NCI-H128 (cell line): Measurements from ENCODE around the gene COPE.
"Not testable (repeated sequence)": the region's sequence is repeated elsewhere in the genome, so short reads cannot be mapped to it uniquely, and the experiment has no call there.

Source experiments
- DNase-seq: peaks from one replicate; lab custom pipeline; 2025; ENCODE audit not compliant: unreplicated experiment; lab: John Stamatoyannopoulos, UW

The COPE gene

GRCh38 chr19:18908917-18909619 lies 10.1 kb downstream of the COPE start:
- no peak for DNase-seq

DNA sequence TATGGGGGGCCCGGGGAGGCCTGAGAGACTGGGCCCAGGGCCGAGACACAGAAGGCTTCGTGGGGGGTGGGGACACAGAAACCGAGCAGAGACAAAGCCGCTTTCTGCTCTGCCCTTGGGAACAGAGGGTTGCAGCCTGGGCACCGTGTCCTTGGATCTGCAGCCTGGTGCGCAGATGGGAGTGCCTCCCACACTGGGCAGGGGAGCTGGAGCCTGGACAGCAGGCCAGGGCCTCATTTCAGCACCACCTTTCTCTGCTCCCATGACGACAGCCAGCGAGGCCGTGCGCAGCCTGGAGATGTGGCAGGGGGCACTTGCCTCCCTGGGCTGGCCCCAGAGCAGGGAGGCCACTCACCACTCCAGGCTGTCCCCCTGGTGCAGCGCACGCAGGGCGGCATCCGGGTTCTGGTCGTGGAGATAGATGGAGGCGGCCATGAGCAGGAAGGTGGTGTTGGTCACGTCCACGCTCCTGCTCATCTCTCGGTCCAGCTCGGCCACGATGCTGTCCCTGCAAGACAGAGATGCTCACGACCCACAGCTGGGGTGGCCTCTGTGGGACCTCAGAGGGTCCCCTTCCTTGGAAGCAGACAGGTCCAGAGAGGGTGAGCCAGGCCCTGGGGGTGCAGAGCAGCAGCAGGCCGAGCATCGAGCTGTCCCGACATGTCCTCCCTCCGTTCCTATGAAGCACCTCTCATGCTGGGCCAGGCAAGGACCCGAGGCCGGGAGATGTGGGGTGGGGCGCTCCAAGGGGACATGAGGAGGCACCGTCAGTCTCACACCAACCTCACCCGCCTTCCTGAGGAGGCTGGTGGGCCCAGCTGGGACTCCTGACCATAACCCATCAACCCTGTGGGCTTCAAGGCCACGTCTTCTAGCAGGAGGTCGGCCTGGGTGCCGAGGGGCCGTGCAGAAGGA lies 12.3 kb downstream of the COPE start:
- no peak for DNase-seq

DNA sequence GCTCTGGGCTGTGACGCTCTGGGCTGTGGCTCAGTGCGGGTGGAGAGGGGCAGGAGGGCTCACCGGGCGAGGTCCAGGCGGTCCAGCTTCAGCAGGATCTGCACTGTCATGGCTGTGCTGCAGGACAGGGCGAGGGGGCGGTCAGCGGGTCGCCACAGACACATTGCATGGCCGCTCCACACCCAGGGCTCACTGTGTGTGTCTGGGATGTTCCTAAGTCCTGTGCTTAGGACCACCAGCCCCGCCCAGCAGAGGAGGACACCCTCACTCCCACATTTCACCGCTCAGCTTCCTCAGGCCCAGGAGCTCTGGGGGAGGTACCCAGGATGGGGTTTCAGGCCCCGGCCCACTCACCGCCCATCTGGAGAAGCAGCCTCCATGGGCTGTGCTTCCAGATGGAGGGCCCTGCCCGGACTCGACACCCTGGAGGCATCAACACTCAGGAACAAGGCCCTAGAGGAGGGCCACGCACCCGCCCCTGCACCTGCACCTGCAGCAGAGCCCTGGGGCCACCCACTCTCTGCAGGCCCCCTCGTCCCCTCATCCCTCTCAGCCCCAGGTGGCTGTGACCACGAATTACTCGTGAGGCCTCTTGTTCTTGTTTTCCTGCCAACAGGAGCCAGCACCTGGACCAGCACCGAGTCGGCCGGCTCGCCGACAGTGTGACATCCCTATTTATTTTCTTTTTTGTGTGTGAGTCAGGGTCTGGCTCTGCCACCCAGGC lies 13.5 kb downstream of the COPE start:
- no peak for DNase-seq

DNA sequence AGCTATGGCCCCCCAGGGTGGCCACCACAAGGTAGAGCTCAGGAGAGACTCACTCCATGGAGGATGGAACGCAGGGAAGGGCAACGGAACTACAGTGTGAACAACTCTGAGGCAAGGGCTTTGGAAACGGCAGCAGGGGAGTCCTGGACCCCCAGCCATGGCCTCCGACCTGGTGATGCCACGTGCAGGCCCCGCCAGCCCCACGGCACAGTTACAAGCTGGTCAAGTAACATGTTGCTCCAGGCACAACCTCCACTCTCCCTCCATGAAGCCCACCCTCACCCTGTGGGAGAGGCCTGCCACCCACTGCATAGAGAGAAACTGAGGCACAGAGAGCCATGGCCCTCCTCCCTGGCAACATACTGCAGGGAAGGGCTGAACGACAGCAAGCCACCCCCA lies 14.1 kb downstream of the COPE start:
- DNase-seq = no peak

DNA sequence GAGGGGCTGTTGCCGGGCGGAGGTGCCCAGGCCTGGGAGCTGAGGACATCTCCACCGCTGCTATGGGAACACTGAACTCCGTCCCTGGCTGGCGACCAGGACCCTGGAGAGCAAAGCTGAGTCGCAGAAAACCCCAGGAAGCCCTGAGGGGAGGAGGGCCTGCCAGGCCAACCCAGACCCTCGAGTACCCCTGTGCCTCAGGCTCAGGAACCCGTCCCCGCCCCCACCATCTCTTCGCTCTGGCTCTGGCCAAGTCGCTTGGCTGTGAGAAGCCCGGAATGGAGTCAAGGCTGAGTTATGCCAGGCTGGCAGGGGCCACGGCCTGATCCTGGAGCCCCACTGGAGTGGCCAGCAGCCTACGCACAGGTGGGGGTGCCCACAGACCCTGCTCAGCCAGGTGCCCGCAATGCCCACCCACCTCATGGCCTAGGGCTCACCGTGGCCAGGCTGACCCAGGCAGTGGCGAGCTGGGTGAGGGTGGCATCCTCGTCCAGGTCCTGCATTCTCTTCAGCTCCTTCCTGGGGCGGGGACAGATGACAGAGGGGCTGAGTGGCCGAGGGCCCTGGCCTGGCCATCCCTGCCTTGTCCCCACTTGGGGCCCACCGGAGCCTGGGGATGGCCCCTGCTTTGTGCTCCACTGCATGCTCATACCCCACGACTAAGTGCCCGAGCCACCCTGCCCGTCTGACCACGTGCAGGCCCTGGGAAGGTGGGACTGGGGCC lies 14.7 kb downstream of the COPE start:
- DNase-seq = no peak

DNA sequence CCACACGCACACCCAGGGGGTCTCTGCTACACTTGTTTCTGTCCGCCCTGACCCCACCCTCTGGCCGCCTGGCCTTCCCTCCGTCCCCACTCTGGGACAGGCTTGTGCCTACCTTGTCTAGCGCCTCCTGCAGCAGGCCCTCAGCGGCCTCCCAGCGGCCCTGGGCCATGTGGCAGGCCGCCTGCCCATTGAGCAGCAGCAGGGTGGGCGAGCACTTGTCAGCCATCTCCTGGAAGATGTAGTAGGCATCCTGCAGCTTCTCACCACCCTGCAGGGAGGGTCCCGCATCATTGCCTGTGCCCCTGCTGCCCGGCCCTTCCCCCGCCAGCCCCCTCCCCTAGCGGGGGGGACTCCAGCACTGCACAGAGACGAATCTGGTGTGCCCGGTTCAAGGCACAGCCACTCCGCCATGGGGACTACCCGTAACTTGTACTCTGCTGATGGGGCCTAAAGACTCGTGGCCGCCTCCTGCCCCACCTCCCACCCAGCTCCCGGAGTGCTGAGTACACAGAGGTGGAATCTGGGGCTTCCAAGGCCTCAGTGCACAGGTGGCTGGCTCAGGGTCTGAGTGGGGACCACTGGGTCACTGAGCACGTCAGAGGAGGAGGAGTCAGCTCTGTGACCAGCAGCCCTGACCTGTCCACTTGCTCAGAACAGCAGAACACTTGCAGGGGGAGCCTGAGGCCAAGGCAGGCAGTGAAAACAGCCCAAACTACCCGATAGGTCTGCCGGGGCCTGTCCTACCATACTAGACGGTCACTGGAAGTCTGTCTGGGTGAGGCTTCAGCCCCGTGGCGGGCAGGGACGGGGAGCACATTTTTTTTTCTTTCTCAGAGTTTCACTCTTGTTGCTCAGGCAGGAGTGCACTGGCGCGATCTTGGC lies 15.8 kb downstream of the COPE start:
- DNase-seq = no peak

- DNase-seq = not testable (repeated sequence)
Observed at GRCh38 chr19:18902519-18902918, 16.7 kb downstream of the COPE start.

GRCh38 chr19:18901491-18901890 lies 17.7 kb downstream of the COPE start:
- no peak for DNase-seq

DNA sequence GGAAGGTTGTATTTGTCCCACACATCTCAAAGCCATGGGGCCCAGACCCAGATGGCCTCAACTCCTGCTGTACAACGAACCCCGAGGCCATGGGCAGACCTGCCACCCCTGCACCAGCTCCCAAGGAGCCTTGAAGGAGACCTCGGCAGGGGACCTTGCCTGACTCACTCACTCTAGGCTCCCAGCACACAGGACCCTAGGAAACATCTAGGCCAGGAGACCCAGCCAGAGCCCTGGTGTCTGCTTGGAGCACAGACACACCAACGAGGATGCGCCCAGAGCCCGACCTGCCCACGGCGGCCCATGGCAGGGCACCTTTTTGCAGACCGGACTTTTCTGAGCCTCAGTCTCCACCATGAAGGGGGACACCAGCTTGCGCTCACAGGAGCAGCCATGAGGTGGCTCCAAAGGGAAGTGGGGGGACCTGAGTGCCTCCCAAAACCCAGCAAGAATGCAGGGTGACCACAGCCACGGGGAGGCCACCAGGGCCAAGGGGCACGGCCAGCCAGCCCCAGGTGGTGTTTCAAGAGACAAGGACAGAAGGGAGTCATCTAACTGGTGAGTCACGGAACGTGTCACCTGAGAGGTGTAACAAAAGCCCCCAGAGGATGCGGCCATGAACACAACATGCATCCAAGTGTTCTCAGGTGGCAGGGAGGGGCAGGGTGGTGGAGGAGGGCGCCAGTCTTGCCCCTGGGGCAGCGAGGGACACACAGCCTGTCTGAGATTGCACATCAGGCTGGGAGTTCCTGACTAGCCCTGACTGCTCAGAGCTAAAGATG lies 18.3 kb downstream of the COPE start:
- no peak for DNase-seq

- no peak for DNase-seq
Observed at GRCh38 chr19:18899624-18900560, 19.3 kb downstream of the COPE start.

GRCh38 chr19:18898607-18899408 lies 20.4 kb downstream of the COPE start:
- no peak for DNase-seq

GRCh38 chr19:18898081-18898606 lies 21.0 kb downstream of the COPE start:
- no peak for DNase-seq

GRCh38 chr19:18897094-18898029 lies 21.8 kb downstream of the COPE start:
- DNase-seq = no peak

GRCh38 chr19:18896421-18896841 lies 22.8 kb downstream of the COPE start:
- DNase-seq = no peak

DNA sequence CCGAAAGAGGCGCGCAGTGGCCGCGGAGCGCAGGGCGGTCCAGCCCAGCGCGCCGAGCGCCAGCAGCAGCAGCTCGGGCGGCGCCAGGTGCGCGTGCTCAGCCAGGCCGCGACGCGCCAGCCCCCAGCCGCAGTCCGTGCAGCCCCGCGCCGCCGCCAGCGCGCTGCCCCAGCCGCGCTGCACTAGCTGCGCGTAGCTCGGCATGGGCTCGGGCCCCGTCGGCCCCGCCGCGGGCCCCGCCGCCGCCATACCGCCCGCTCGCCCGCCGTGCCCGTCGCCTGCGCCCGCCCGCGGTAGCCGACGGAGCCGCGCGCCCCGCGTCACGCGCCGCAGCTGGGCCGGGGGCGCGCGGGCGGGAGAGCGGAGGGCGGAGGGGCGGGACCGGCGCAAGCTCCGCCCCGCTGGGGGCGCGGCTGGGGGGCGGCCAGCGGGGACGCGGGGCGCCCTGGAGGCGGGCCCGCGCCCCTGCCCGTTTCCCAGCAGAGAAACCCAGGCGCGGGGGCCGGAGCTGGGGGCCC lies 23.3 kb downstream of the COPE start, which contains the start of gene CERS1:
Gene CERS1 (minus strand): TSS at position 335 of the 518 bp plus-strand sequence. CDS start 86 bp downstream, at position 249.
- DNase-seq = no peak
